NCI-H774 (cell line): ENCODE results near the gene ZNF500.
"Not testable (repeated sequence)": the region's sequence is repeated elsewhere in the genome, so short reads cannot be mapped to it uniquely, and the experiment has no call there.

Source experiments
- DNase-seq: peaks from one replicate; lab custom pipeline; 2025; lab: John Stamatoyannopoulos, UW

The ZNF500 gene

DNA sequence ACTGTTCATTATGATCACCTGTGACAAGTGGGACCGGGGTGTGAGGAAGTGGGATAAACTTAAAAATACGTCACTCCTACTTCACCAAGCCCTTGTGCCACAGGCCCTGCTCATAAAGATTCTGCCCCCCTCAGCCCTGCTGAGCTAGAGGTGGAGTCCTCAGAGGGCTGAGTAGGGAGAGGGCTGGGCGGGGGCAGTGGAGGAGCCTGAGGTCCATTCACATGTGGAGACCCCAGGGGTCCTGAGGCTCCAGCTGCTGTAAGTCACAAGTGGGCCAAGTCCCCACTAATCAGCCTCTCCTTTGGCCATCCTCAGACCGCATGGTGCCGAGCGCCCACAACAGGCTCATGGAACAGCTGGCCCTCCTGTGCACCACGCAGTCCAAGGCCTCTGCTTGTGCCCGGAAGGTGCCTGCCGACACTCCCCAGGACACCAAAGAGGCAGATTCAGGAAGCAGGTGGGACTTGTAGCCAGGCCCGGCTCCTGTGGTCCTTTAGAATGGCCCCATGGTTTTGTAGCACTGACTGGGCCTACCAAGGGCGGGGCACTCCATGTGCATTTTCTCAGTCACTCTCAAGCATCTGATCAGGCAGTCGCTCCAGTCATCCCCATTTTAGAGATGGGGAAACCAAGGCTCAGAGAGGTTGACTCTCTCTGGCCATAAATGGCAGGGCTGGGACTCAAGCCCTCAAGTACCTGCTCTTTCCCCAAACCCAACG is 22.2 kb downstream of the ZNF500 start:
- DNase-seq: no peak

DNA sequence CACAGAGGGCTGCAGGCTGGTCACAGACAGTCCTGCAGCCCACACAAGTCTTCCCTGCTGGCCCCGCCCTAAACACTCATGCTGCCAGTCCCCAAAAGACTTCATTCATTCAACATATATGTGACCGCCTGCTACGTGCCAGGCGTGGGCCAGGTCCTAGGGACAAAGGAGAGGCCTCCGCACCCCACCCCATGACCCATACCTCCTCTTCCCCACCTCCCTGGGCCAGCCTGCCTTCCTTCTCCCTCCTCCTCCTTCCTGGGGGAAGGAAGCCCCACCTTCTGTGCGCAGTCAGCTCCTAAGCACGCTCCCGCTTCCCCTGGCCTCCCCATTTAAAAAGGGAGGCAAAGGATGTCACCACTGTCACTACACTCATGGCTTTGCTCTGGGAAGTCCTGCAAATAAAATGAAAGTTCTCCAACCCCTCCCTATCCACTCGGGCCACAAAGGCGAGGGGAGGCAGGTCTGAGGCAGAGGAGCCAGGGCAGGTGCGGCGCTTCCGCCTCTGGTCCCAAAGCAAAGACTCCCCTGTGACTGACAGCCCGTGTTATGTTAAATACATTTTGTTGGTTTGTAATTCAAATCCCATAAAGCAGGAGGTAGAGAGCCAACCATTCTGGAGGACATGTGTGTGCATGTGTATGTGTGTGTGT is 23.6 kb downstream of the ZNF500 start:
- DNase-seq: no peak

DNA sequence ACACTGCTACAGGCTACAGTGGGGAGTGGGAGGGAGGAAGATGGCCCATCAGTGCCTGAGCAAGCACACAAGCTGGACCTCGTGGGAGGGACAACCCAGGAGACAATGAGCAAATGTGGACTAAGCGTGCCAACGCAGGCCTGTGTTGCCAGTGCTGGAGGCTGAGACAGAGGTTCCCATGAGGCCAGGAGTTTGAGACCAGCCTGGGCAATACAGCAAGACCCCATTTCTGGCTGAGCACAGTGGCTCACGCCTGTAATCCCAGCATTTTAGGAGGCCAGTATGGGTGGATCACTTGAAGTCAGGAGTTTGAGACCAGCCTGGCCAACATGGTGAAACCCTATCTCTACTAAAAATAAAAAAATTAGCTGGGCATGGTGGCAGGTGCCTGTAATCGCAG is 28.6 kb downstream of the ZNF500 start:
- not testable (repeated sequence) for DNase-seq

DNA sequence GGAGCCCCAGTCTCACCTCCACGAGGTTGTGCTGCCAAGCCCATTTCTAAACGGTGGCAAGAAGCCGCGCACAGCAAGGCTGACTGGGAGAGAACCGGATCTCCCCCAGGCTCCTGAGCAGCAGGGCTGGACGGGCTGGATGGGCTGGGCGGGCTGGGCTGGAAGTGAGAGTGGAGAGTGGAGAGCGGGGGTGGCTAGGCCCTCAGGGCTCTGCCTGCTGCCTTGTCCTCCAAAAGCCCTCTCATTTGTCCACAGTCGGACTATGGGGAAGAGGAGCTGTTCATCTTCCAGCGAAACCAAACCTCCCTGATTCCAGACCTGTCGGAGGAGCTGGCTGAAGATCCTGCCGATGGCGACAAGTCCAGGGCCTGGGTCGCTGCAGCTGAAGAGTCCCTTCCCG is 29.4 kb downstream of the ZNF500 start:
- DNase-seq: no peak

DNA sequence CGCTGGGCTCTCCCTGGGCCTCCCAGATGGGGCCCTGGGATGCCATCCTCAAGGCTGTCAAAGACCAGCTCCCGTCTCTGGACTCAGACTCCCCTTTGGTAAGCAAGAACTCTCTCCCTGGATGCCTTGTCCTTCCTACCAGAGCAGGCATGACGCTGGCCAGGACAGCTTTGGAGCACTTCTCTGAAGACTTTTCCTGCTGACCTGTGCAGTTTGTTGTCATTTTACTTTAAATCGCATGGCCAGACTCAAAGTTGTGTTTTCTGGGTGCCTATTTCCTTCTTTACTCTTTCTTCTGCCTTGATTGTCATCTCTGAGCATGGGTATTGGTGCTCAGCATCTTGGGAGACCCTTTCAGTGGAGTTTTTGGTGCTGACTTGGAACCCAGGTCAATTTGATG is 30.4 kb downstream of the ZNF500 start:
- DNase-seq: no peak

DNA sequence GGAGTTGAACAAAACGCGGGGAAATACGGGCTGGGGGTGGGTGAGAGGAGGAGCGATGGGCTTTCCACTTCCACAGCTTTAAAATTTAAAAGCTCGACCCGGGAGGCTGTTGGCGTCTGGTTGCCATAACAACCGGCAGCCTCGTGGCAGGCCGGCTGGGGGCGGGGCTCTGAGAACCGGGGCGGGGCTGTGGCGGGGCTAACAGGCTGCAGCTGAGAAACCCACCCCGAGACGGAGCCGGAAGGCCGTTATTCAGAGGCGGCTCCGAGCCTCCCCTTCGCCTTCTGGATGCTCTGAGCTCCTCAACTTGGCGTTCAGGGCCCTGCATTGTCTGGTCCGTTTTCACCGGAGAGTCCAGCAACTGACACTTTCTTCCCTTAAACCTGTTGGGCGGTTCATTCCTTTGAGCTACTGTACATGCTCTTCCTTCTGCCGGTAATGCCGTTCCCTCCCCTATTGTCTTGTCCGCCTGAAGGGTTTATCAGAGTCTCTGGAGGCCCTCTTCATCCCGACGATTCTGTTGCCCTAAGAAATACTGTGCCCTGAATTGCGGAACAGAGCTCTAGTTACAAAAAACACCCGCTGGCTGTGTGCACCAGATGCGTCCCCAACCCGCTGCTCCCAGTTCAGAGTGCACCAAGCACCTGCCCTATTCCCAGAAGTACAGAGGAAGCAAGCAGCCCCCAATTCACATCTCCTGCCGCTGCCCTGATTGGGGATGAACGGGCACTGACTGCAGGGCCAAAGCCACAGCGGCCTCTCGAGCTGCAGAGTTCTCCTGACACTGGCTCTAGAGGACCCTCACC is 32.0 kb downstream of the ZNF500 start:
- DNase-seq: peak; percentile 58

DNA sequence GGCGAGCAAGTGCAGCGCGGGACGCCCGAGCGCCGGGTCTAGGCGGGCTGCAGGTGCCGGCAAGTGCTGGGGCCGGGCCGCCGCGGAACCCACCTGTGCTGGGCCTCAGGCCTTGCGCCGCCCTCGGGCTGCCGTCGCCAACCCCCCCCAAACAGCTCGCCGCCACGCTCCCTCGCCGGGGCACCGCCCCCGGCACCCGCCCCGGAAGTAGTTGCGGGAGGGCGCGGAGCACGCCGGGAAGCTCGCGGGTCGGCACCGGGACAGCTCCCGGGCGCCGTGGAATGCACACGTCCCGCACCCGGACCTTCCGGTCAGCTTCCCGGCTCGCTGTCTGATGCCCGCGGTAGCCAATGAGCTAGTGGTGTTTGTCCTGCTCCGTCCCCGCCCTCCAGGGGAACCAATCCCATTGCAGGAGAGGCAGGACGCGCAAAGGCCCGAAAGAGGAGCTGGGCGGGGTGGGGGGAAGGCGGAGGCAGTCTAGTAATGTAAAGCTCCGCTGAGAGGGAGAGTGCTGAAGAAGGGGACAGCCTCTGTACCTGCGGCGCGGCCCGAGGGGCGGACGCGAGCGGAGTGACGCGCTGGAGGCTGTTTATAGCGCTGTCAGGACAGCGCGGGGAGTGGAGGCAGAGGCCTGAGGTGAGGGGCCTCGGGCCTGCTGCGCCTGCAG is 32.8 kb downstream of the ZNF500 start, which contains the start of the genes ANKS3 and DNAAF8:
Gene ANKS3 (minus strand): TSS at position 209 of the 667 bp plus-strand sequence. CDS start 4,122 bp downstream, outside the sequence.
Gene DNAAF8 (plus strand): TSS at position 475 of the 667 bp plus-strand sequence. CDS start 1,978 bp downstream, outside the sequence.
- DNase-seq: peak; percentile 94

DNA sequence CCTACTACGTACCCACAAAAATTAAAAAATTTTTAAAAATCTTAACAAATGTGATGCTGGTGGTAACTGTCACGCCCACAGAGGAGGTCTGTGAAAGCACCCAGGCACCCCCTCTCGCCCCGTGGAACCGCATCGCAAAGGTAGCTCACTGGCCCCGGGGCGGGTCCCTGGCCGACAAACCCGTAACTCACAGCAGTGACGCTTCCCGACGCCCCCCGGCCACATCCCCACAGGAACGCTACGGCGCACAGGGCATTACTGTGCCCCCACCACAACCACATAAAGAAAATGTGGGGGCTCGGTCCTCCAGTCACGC is 33.3 kb downstream of the ZNF500 start:
- no peak for DNase-seq

DNA sequence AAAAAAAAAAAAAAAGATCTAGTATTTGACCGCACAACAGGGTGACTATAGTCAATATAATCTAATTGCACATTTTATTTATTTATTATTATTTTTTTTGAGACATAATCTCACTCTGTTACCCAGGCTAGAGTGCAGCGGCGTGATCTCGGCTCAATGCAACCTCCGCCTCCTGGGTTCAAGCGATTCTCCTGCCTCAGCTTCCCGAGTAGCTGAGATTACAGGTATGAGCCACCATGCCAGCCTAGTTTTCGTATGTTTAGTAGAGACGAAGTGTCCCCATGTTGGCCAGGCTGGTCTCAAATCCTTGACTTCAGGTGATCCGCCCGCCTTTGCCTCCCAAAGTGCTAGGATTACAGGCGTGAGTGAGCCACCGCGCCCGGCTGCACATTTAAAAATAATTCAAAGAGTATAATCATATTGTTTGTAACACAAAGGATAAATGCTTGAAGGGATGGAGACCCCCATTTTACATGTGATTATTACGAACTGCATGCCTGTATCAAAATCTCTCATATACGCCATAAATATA is 33.7 kb downstream of the ZNF500 start:
- no peak for DNase-seq

DNA sequence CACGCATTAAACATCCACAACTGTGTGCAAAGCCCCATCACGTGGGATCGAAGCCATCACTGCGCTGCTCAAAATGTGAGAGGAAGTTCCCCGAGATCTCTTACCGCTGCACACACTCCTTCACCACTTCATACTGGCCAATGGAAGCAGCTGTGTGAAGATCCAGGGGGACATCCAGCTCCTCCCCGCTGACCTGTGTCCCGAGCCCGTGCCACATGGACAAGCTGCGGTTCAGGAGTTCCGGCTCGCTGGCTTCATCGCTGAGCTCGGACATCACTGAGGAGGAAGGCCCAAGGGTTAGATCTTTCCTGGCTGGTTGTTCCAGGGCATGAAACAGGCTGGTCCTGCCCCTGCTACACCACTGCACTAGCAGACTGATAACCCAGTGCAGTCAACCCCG is 37.1 kb downstream of the ZNF500 start:
- DNase-seq: no peak

DNA sequence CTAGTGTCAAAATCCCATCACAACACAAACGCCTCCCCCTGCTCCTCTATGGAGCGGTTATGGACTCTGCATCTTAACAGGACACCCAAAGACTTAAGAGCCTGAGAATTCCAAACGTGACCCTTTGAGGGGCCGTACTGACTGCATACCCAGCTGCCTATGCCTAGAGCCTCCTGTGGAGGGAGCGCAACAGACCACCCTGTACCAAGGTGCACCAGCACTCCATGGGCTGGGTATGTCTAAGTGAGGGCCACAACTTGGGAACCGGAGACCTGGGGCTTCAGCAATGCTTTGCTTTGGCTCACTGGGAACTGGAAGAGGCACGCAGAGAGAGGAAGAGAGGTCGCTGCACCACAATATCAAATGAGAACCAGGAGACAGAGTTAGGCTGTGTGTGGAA is 38.3 kb downstream of the ZNF500 start:
- DNase-seq: no peak

DNA sequence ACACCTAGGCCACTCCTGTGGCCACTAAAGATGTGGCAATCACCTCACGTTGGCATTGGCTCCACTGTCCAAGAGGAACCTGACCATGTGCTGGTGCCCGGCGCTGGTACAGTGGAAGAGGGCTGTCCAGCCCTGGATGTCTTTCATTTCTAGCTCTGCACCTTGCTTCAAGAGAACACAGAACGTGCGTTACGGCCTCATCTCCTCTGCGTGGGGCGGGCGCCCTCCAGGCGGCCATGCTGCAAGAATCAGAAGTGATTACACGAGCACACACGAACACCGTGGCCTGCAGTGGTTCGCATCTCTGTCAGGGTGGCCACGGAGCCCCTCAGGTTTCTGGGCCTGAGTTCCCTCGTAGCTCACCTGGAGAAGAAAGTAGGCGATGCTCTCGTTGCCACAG is 40.3 kb downstream of the ZNF500 start:
- DNase-seq: no peak

DNA sequence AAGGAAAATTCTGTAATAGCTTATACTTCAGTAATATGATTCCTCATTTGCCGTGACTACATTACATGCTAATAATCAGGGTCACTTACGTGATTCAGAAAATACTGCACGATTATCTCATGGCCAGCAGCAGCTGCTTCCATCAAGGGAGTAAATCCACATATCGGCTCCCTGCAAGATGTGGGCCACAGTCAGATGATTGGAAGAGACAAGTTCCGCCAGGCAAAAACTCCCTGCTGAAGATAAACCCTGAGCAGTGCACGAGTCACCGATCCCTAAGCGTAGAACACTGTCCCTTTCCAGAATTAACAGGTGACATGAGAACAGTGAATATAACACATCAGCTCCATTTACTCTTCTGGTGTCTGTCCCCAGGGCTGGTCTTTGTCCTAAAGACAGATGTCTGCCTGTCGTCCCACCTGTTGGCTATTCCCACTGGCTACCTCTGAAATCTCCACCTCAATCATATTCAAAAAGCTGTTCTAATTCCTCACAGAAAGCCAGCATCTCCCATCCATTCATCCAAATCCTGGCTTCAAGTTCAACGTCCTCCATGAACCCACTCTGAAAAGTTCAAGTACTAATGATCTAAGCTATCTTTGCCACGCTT is 42.2 kb downstream of the ZNF500 start:
- no peak for DNase-seq

DNA sequence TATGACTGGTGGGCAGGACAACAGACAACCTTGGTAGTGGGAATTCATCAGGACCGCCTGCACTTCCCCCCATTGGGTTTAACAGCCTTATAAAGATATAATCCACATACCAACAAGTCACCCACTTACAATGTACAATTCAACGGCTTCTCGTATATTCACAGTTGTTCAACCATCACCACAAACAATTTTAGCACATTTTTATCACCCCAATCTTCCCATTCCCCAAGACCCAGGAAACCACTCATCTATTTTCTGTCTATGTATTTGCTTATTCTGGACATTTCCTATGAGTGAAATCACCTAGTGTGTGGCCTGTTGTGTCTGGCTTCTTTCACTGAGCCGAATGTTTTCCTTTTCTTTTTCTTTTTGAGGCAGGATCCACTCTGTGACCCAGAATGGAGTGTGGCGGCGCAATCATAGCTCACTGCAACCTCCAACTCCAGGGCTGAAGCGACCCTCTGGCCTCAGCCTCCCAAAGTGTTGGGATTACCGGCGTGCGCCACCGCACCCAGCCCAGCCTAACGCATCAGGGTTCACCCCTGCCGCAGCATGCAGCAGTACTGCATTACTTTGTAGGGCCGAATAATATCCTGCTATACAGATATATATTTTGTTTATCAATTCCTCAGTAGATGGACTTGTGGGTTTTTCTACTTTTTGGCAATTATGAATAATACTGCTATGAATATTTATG is 43.7 kb downstream of the ZNF500 start:
- DNase-seq: no peak

DNA sequence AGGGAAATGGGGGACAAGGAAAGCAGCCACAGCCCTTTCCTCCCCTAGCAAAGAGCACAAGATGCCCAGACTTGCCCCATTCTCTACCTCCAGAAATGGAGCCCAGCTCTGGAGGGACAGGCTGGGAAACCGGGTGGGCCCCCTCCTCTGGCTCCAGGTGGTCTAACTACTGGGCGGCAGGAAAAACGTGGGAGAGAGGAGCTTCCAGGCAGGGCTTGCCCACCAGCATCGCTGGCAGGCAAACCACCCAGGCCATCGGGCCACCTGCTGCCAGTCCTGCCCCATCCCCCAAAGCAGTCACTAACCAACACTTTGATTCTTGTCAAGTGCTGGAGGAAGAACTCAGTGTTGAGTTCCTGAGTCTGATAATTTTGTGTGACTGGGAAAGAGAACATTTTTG is 48.5 kb downstream of the ZNF500 start:
- no peak for DNase-seq

DNA sequence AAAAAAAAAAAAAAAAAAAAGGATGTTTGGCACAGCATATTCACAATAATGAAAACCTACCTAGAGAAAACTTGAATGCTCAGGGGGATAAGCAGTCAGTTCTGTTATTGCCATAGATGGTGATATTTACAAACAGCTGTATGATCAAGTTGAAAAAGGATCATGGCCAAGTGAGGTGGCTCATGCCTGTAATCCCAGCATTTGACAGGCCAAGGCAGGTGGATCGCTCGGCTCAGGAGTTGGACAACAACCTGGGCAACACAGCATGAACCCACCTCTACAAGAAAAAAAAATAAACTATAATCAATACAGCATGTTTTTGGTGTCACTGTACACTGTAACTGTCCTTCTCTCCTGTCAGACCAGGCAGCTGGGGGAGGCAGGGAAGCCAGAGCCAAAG is 52.0 kb downstream of the ZNF500 start:
- no peak for DNase-seq

DNA sequence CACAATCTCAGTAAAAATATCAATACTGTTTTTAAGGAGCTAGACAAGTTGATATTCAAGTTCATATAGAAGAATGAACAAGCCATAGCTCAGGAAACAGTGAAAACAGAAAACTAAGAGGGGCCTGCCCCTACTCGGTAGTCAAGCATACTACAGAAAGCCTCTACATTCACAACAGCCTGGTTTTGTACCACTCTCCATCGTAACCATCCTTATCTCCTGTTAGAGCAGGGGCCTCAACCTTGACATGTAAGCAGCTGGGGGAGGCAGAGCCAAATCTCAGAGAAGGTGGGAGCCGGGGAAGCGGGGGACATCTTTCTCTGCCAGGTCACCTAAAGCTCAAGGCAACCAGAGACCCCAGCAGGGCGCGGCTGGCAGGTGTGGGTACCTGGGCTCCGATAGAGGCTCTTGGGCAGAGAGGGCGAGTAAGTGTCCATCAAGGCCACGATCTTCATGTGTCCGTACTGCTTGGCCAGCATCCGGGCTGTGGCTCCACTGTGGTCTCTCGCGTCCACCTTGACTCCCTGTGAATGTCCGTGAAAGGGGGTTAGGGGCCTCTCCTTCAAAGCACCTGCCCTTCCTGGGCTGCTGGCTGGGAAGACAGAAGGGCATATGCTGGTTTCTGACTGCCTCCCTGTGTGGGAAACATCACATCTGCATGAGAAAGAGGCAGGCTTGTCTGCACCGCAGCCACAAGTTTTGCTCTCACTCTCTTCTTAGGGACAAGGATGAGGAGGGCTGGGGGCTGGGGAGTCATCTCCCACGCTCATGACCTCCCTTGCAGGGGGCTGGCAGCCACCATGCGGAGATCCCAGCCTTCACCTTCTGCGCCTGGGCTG is 53.1 kb downstream of the ZNF500 start:
- DNase-seq: no peak

DNA sequence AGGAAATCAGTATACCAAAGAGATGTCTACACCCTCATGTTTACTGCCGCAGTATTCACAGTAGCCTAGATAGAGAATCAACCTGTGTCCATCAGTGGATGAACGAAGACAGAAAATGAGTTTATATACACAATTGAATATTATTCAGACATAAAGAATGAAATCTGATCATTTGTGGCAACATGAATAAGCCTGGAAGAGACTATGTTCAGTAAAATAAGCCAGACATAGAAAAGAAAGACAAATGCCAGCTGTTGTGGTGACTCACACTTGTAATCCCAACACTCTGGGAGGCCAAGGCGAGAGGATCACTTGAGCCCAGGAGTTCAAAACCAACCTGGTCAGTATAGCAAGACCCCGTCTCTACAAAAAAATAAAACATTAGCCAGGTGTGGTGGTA is 57.5 kb downstream of the ZNF500 start:
- DNase-seq: no peak

DNA sequence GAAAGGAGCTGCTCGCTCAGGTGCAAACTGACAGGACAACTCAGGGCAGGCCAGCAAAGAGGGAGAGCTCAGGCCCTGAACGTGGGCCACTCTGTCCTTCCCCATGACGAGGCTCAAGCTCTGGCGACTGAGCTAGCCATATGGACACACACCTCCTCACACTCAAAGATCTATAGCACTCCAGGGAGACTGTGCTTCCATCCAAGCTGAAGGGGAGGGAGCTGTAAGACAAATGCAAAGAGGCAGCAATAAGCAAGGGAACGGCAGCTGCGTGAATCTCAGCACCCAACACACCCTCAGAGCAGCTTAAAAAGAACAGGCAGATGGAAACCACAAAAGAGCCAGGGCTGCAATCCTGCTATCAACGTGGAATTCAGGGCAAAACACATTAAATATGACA is 60.1 kb downstream of the ZNF500 start:
- DNase-seq: no peak

DNA sequence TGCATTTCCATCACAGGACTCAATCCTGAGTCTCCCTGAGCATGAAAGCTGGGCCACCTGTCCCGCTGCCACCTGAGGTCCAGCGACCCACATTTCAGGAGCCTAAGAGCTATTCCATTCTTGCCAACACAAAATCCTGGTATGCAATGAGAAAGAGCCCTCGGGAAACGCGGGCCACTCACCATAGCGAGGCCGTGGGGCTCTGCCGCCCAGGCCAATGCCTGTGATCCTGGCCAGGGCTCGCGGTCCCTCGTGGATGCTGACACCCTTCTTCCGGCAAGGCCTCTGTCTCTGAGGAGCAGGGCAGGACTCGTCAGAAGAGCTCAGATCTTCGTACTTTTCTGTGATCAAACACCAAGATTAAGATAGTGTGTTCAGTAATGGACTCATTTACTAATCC is 62.0 kb downstream of the ZNF500 start:
- DNase-seq: no peak
